ENCODE measurements around the gene SEC23A. TPM values are rescaled to one million over a fixed set of nuclear protein-coding genes. Genes with fewer than 3 reads are reported as not detected.

SEC23A gene
- total and polyA plus RNA-seq, 2 of the 13 experiments (the other 11 are each of a cell fraction or from before 2014, with no cell fraction given): 403 to 887 TPM

DNA sequence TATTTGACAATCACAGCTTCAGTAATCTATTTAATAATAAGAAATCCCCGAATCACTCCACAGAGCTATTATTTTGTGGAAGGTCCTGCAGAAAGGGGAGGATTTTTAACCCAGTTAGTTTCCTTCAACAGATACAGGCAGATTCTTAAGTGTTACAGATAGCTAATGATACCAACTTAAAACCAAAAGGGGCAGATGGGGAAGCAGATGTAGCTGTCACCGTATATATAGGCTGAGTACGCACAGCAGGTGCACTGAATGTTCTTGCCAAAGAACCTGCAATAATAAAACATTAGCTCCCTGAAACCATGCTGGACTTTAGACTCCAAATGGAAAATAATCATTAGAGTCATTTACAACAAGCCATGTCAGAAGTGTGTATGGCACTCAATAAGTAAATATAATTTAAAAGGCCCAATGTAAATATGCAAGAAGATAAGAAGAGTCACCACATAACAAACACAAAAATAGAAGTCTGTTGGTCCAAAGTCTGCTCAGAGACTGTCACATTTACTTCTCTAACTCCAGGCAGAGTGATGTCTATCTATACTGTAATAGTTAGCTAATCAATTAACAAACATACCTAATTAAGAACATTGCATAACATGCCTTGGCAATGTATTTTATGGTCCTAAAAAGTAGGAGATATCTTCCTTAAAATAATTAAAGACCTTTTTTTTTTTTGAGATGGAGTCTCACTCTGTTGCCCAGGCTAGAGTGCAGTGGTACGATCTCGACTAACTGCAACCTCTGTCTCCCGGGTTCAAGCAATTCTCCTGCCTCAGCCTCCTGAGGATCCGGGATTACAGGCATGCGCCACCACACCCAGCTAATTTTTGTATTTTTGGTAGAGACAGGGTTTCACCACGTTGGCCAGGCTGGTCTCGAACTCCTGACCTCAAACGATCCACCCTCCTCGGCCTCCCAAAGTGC lies 78.8 kb downstream of the SEC23A start (continued):
- TF ChIP-seq ZNF891 (CRISPR knock-in tag; IDR thresholded peaks at IDR 0.05) (no peak), ZFP36L1 (CRISPR knock-in tag; IDR thresholded peaks at IDR 0.05) (peak; percentile 89; the same call in 1 of the 2 replicates), TOE1 (CRISPR knock-in tag; IDR thresholded peaks at IDR 0.05) (peak; percentile 100), KMT2B (CRISPR knock-in tag; IDR thresholded peaks at IDR 0.05) (no peak; the same call in 1 of the 2 replicates), PAWR (CRISPR knock-in tag; IDR thresholded peaks at IDR 0.05; ENCODE audit: borderline replicate concordance) (no peak), HNRNPL (IDR thresholded peaks at IDR 0.05; ENCODE audit: low read depth, low read length) (no peak), GMEB1 (CRISPR knock-in tag; IDR thresholded peaks at IDR 0.05; ENCODE audit: borderline replicate concordance) (peak; percentile 68; the same call in 1 of the 2 replicates), ZBTB20 (CRISPR knock-in tag; IDR thresholded peaks at IDR 0.05; ENCODE audit: borderline replicate concordance, low read depth) (peak; percentile 99), HDAC2 (CRISPR knock-in tag; IDR thresholded peaks at IDR 0.05) (peak; percentile 100), ZNF607 (CRISPR knock-in tag; IDR thresholded peaks at IDR 0.05; ENCODE audit: borderline replicate concordance) (peak; percentile 70; the same call in 1 of the 2 replicates), ZNF441 (CRISPR knock-in tag; IDR thresholded peaks at IDR 0.05; ENCODE audit: borderline replicate concordance) (no peak; the same call in none of the 2 replicates), JDP2 (CRISPR knock-in tag; IDR thresholded peaks at IDR 0.05; ENCODE audit: borderline replicate concordance) (no peak), ZNF121 (CRISPR knock-in tag; IDR thresholded peaks at IDR 0.05) (peak; percentile 98), ZFP90 (CRISPR knock-in tag; IDR thresholded peaks at IDR 0.05; ENCODE audit: borderline replicate concordance) (no peak; the same call in 1 of the 2 replicates), KLF13 (CRISPR knock-in tag; IDR thresholded peaks at IDR 0.05) (no peak), ATF7 (IDR thresholded peaks at IDR 0.05) (peak; percentile 68), ATF7 (CRISPR knock-in tag; IDR thresholded peaks at IDR 0.05) (peak; percentile 40; the same call in 1 of the 2 replicates), SP5 (CRISPR knock-in tag; IDR thresholded peaks at IDR 0.05; ENCODE audit: borderline replicate concordance, low read depth) (peak; percentile 90), RBAK (CRISPR knock-in tag; IDR thresholded peaks at IDR 0.05) (peak; percentile 93), CCDC6 (CRISPR knock-in tag; IDR thresholded peaks at IDR 0.05) (no peak), MAZ (IDR thresholded peaks at IDR 0.05; ENCODE audit: borderline replicate concordance, low read depth, low read length) (peak; percentile 59; the same call in 1 of the 2 replicates), MAZ (CRISPR knock-in tag; IDR thresholded peaks at IDR 0.05; ENCODE audit: low read depth) (no peak)
- TF ChIP-seq, protein P1, sequence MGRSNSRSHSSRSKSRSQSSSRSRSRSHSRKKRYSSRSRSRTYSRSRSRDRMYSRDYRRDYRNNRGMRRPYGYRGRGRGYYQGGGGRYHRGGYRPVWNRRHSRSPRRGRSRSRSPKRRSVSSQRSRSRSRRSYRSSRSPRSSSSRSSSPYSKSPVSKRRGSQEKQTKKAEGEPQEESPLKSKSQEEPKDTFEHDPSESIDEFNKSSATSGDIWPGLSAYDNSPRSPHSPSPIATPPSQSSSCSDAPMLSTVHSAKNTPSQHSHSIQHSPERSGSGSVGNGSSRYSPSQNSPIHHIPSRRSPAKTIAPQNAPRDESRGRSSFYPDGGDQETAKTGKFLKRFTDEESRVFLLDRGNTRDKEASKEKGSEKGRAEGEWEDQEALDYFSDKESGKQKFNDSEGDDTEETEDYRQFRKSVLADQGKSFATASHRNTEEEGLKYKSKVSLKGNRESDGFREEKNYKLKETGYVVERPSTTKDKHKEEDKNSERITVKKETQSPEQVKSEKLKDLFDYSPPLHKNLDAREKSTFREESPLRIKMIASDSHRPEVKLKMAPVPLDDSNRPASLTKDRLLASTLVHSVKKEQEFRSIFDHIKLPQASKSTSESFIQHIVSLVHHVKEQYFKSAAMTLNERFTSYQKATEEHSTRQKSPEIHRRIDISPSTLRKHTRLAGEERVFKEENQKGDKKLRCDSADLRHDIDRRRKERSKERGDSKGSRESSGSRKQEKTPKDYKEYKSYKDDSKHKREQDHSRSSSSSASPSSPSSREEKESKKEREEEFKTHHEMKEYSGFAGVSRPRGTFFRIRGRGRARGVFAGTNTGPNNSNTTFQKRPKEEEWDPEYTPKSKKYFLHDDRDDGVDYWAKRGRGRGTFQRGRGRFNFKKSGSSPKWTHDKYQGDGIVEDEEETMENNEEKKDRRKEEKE (IDR thresholded peaks at IDR 0.05): no peak
